ENCODE data around the gene RNF208. TPM values are rescaled to one million over a fixed set of nuclear protein-coding genes. Genes with fewer than 3 reads are reported as not detected.

RNF208 gene
- total RNA-seq, 4 donors from 2014 or later, result 2.3 to 4.5 (median 3.8) TPM

DNA sequence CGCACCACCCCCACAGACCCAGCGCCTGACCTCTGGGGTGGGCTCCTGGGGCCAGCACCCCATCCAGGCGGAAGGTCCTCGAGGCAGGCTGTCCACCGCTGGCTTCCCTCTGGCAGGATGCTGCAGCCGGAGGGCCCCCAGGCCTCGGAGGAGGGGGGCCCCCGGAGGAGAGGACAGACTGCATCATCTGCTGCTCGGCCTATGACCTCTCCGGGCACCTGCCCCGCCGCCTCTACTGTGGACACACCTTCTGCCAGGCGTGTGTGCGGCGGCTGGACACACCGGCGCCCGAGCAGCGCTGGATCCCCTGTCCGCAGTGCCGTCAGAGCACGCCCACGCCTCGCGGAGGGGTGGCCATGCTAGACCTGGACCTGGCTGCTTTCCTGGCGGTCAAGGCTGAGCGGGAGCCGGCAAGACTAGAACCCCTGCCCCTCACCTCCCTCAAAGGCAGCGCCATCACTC, 6.5 kb upstream of the RNF208 start:
- 68 to 79% methylated on average over 14 to 19 of the region's 29 CpGs for WGBS, 2 donors
- intact Hi-C loops (cut with DNase I), result loop anchor here (5.0 kb wide), 1 partner anchor 41 kb away; the partner anchor contains the start of genes ANAPC2 and SSNA1
- DNase-seq, result no peak

DNA sequence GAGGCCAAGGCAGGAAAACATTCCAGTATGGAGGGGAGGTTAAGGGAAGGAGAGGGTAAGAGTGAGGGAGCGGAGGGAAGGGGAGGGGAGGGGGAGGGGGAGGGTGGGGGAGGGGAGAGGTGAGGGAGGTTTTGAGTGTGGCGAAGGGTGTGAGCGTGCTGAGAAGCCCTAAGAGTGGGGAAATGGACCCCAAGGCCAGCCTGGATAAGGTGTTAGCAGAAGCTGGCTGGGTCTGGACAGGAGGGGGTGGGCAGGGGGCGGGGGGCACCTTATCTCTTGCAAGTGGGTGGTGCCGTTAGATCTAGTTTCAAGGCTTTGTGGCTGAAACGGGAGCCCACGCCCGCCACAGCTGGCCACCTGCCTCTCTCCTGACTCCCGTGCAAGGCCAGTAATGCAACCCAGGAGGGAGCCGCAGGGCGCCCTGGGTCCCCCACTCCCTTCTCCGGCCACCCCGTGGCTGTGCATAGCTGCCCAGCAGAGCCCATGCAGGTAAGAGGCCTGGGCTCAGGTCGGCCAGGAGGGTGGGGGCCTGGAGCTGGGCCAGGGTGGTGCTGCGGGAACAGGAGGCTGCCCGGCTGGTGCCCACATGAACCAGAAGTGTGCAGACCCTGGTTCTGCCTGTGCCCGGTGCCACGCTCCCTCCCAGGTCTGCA, 5.9 kb upstream of the RNF208 start:
- intact Hi-C loops (cut with DNase I), result loop anchor here (5.0 kb wide), 1 partner anchor 41 kb away; the partner anchor contains the start of genes ANAPC2 and SSNA1
- Histone ChIP-seq H3K36me3 (no peaks in the 10 kb centered on the region), H3K27me3 (no peaks in the 10 kb centered on the region), H3K4me1 (peaks cover 24 to 35% of the 10 kb centered on the region in 2 donors), H3K4me3 (replicated peaks in 1 of 3) (no peak overlapping the region), H3K27ac (peak overlapping the region in 1 of 3 donors; percentile 87), H3K9me3 (no peaks in the 10 kb centered on the region)
- no peak for DNase-seq
- TF ChIP-seq CTCF (IDR thresholded peaks at IDR 0.05) (no peak), POLR2A (IDR thresholded peaks at IDR 0.05) (no peak)
- 12 to 23% methylated on average over 9 of the region's 18 CpGs for WGBS, 2 donors

More for the DNA sequence above, 6.5 kb upstream of the RNF208 start:
- H3K9me3 ChIP-seq, result no peaks in the 10 kb centered on the region
- H3K27me3 ChIP-seq, result no peaks in the 10 kb centered on the region
- TF ChIP-seq CTCF (IDR thresholded peaks at IDR 0.05) (no peak), POLR2A (IDR thresholded peaks at IDR 0.05) (no peak)
- H3K4me1 ChIP-seq, result peaks cover 23 to 34% of the 10 kb centered on the region in 2 donors
- no peak overlapping the region for H3K4me3 ChIP-seq (replicated peaks in 1 of 3)
- no peak overlapping the region for H3K27ac ChIP-seq
- H3K36me3 ChIP-seq, result no peaks in the 10 kb centered on the region

DNA sequence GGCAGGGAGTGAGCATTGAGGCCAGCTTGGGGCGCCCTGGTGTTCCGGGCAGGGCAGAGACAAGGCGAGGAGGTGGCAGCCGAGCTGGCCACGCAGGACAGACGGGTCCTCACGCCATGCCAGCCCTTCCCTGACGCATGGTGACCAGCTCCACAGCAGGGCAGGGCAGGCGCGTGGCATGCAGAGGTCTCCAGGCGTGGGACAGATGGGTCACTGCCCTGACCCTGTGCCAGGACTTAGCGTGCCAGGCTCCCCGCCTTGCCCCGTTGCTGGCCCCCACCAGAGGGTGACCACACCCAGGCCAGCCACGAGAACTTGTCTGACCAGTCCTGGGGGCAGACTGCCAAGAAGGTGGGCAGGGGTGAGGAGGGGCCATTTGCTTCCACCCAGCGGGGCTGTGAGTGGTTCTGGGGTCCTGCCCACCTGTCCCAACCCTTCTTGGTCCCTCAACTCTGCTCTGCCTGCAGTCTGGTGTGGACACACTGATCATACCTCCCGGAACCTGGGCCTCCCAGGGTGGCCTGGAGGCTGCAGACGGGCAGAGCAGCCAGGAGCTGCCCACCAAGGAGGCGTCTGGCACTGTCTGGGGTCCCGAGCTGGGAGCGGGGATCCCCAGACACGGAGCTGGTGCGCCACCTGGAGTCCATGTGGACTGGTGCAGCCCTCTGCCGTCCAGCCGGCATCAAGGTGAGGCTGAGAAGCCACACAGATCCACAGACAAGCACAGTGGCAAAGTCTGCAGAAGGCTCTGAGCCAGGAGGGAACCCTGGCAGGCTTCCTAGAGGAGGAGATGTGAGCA, 5.2 kb upstream of the RNF208 start, which contains the start of gene RNF224:
RNF224 (plus strand) TSS at position 449 of the 799 bp plus-strand sequence. CDS start 834 bp downstream, outside the sequence.
- H3K9me3 ChIP-seq, result no peaks in the 10 kb centered on the region
- H3K4me1 ChIP-seq, result peaks cover 31 to 42% of the 10 kb centered on the region in 2 donors
- H3K27me3 ChIP-seq, result no peaks in the 10 kb centered on the region
- DNase-seq, result peak; percentile 98
- intact Hi-C loops (cut with DNase I), result loop anchor here (5.0 kb wide), 1 partner anchor 40 kb away; the partner anchor contains the start of genes ANAPC2 and SSNA1
- H3K27ac ChIP-seq, result peak within 1 kb of the TSS; percentile 67 to 87 (median 85)
- WGBS, 2 donors, result 0 to 22% methylated on average over 6 to 12 of the region's 25 CpGs
- H3K4me3 ChIP-seq (replicated peaks in 1 of 3), result no peak within 1 kb of the TSS
- no peaks in the 10 kb centered on the region for H3K36me3 ChIP-seq
- TF ChIP-seq POLR2A (IDR thresholded peaks at IDR 0.05) (peak in 1 of 2 donors; percentile 22), CTCF (IDR thresholded peaks at IDR 0.05) (peak; percentile 89 to 98 (median 93))

DNA sequence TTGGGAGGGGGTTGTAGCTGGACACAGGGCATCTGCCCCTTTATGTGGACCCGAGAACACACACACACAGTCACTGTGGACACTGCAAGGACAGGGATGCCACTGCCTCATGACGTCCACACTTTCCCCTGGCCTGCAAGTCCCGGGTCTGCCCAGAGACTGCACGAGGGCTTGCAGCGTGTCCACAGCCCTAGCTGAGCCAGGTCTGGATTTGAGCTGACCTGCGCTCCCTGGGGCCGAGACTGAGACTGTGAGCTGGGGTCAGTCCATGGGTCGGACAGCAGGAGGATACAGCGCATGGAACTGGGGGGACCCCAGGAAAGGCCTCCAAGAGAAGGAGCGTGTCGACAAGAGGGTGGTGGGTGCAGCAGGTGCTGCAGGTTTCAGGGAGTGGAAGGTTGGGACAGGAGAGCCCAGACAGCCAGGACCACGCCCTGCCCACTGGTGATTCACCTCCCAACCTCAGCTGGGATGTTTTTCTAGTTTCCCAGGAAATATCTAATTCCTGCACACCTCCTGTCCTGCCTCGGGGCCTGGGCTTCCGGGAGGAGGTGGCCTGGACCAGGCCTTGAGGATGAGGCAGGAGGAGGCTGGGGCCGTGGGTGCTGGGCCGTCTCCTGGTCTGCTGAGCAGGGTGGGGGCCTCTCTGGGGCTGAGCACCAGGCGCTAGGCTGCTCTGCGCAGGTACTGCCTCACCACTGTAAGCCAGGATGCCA, 4.5 kb upstream of the RNF208 start:
- Histone ChIP-seq H3K27ac (peak overlapping the region; percentile 67 to 87 (median 85)), H3K4me3 (replicated peaks in 1 of 3) (no peak overlapping the region), H3K36me3 (no peaks in the 10 kb centered on the region), H3K27me3 (no peaks in the 10 kb centered on the region), H3K4me1 (peaks cover 31 to 44% of the 10 kb centered on the region in 2 donors), H3K9me3 (no peaks in the 10 kb centered on the region)
- DNase-seq, result no peak
- 63 to 73% methylated on average over 14 to 15 of the region's 18 CpGs for WGBS, 2 donors
- intact Hi-C loops (cut with DNase I), result loop anchor here (5.0 kb wide), 1 partner anchor 39 kb away; the partner anchor contains the start of genes ANAPC2 and SSNA1
- TF ChIP-seq POLR2A (IDR thresholded peaks at IDR 0.05), result no peak
- no peak for TF ChIP-seq CTCF (IDR thresholded peaks at IDR 0.05)
